ENCODE data around the gene KRTAP5-10.
"Not testable (repeated sequence)": the region's sequence is repeated elsewhere in the genome, so short reads cannot be mapped to it uniquely, and the experiment has no call there.

Gene KRTAP5-10

GRCh38 chr11:71613931-71614330 is 48.6 kb downstream of the KRTAP5-10 start:
- not testable (repeated sequence) for DNase-seq

GRCh38 chr11:71614366-71614917 is 49.1 kb downstream of the KRTAP5-10 start:
- DNase-seq: not testable (repeated sequence)

GRCh38 chr11:71615003-71615402 is 49.6 kb downstream of the KRTAP5-10 start:
- not testable (repeated sequence) for DNase-seq
